Measurements from ENCODE around the gene IFNLR1.

GRCh38 chr1:24231701-24232100, 44.6 kb upstream of the IFNLR1 start:
- TF ChIP-seq CTCF (IDR thresholded peaks at IDR 0.05) (no peak), POLR2A (IDR thresholded peaks at IDR 0.05) (no peak), POLR2AphosphoS5 (IDR thresholded peaks at IDR 0.05) (no peak)
